Brain microvascular endothelial cell (primary cell): ENCODE measurements around the gene MTHFD1.

ENCODE experiments used
- DNase-seq: peaks from one replicate; pipeline ENCODE4 v3.0.0-alpha.2; 2020
- H3K27ac ChIP-seq: fragments of 250-450 bp; sonication (Bioruptor Pico); 2 replicates; pipeline ENCODE4 v1.5.1; 2020; ENCODE audit warnings: mild to moderate bottlenecking, moderate library complexity
- H3K27me3 ChIP-seq: fragments of 250-450 bp; sonication (Bioruptor Pico); replicated peaks from 2 replicates; pipeline ENCODE4 v1.5.1; 2020; ENCODE audit warnings: mild to moderate bottlenecking
- H3K36me3 ChIP-seq: fragments of 250-450 bp; sonication (Bioruptor Pico); replicated peaks from 2 replicates; pipeline ENCODE4 v1.5.1; 2020; ENCODE audit warnings: mild to moderate bottlenecking
- H3K4me3 ChIP-seq: 2 replicates; pipeline ENCODE4 v1.5.1; 2011; ENCODE audit warnings: low read depth, mild to moderate bottlenecking, control low read depth, low read length, moderate library complexity
- CTCF ChIP-seq: IDR thresholded peaks from 2 replicates; pipeline ENCODE4 v1.5.1; 2011; ENCODE audit warnings: low read depth, mild to moderate bottlenecking, moderate library complexity, low read length, control low read depth, inconsistent platforms; ENCODE audit errors: missing control alignments
- in situ Hi-C: cut with HindIII; loops from 2 replicates; pipeline ENCODE4 v1.10.0; 2017; ENCODE audit warnings: low sequenced_read_pairs, low pct_ligation_motif_present

The MTHFD1 gene

GRCh38 chr14:64476438-64476837 lies 88.3 kb downstream of the MTHFD1 start:
- in situ Hi-C loops, result no loop called here
- no peak overlapping the region for H3K4me3 ChIP-seq

GRCh38 chr14:64478634-64479250 lies 90.6 kb downstream of the MTHFD1 start:
- in situ Hi-C loops, result no loop called here
- peak; percentile 9 for DNase-seq
- TF ChIP-seq CTCF, result peak; percentile 22
- Histone ChIP-seq H3K27ac (no peak overlapping the region), H3K36me3 (no peaks in the 10 kb centered on the region), H3K4me3 (no peak overlapping the region), H3K27me3 (no peaks in the 10 kb centered on the region)

More at GRCh38 chr14:64476438-64476837, 88.3 kb downstream of the MTHFD1 start:
- Histone ChIP-seq H3K36me3 (no peaks in the 10 kb centered on the region), H3K27ac (no peak overlapping the region), H3K27me3 (no peaks in the 10 kb centered on the region)
- no peak for TF ChIP-seq CTCF
- no peak for DNase-seq

GRCh38 chr14:64488590-64489099 lies 100.5 kb downstream of the MTHFD1 start:
- no peak for DNase-seq
- in situ Hi-C loops, result no loop called here
- peaks cover 7% of the 10 kb centered on the region for H3K36me3 ChIP-seq

GRCh38 chr14:64491637-64492036 lies 103.5 kb downstream of the MTHFD1 start:
- TF ChIP-seq CTCF, result no peak
- in situ Hi-C loops, result no loop called here
- H3K36me3 ChIP-seq, result peaks cover 7% of the 10 kb centered on the region

More at GRCh38 chr14:64488590-64489099, 100.5 kb downstream of the MTHFD1 start:
- no peak for TF ChIP-seq CTCF
- Histone ChIP-seq H3K4me3 (no peak overlapping the region), H3K27ac (no peak overlapping the region), H3K27me3 (no peaks in the 10 kb centered on the region)

GRCh38 chr14:64493455-64493854 lies 105.3 kb downstream of the MTHFD1 start:
- no peak for TF ChIP-seq CTCF
- in situ Hi-C loops, result no loop called here
- H3K27me3 ChIP-seq, result no peaks in the 10 kb centered on the region
- H3K36me3 ChIP-seq, result peaks cover 6% of the 10 kb centered on the region
- H3K4me3 ChIP-seq, result no peak overlapping the region
- no peak for DNase-seq
- H3K27ac ChIP-seq, result no peak overlapping the region

More at GRCh38 chr14:64491637-64492036, 103.5 kb downstream of the MTHFD1 start:
- Histone ChIP-seq H3K4me3 (no peak overlapping the region), H3K27me3 (no peaks in the 10 kb centered on the region), H3K27ac (no peak overlapping the region)
- no peak for DNase-seq

- in situ Hi-C loops, result no loop called here
- Histone ChIP-seq H3K36me3 (no peaks in the 10 kb centered on the region), H3K27ac (no peak overlapping the region), H3K4me3 (no peak overlapping the region), H3K27me3 (no peaks in the 10 kb centered on the region)
- DNase-seq, result no peak
- no peak for TF ChIP-seq CTCF
Measured at GRCh38 chr14:64495252-64495651, 107.1 kb downstream of the MTHFD1 start.
